SK-N-SH (cell line): ENCODE data around the gene SFMBT2. TPM values are rescaled to one million over a fixed set of nuclear protein-coding genes. Genes with fewer than 3 reads are reported as not detected.

Experiments
- CTCF ChIA-PET: fragments of 300-600, 350-600 bp; formaldehyde crosslinking; extraction: SDS; loops from one replicate; lab custom pipeline; 2021; lab: Yijun Ruan, JAX
- POLR2A ChIA-PET: fragments of 350-600 bp; sonication (Branson Sonifier 250); formaldehyde crosslinking; extraction: SDS; loops from one replicate; lab custom pipeline; 2020; ENCODE audit warnings: antibody characterized with exemption, inconsistent platforms; lab: Yijun Ruan, JAX
- DNase-seq: peaks from one replicate; pipeline ENCODE4 v3.0.0; 2012
- H2AFZ ChIP-seq: fragments of 200-600 bp; sonication (generic); 2 replicates; pipeline ENCODE4 v1.8.1; 2016; ENCODE audit warnings: antibody characterized with exemption, mild to moderate bottlenecking, low read depth
- H3F3A ChIP-seq: fragments of 200-600 bp; sonication (generic); replicated peaks from 2 replicates; pipeline ENCODE3; 2016; ENCODE audit warnings: antibody characterized with exemption, mild to moderate bottlenecking; ENCODE audit not compliant: insufficient read depth
- H3K27ac ChIP-seq, 2 experiments: fragments of 200-500 bp in 1 of 2; fragments of 200-600 bp in 1 of 2; sonication (Bioruptor generic) in 1 of 2; sonication (generic), shearing (Covaris generic) in 1 of 2; 2 replicates each; pipeline versions ENCODE4 v1.5.1 to v1.6.1; 2014 to 2016; ENCODE audit warnings: low read depth in 2 of 2, inconsistent platforms in 1 of 2, low read length in 1 of 2, mild to moderate bottlenecking in 1 of 2, mixed read lengths in 1 of 2
- H3K27me3 ChIP-seq: fragments of 200-600 bp; sonication (generic), shearing (Covaris generic); 2 replicates; pipeline ENCODE4 v1.6.1; 2016; ENCODE audit warnings: mixed run types; ENCODE audit not compliant: insufficient read depth
- H3K36me3 ChIP-seq, 2 experiments: fragments of 200-500 bp in 1 of 2; fragments of 200-600 bp in 1 of 2; sonication (Bioruptor generic) in 1 of 2; sonication (generic) in 1 of 2; replicated peaks in 1 of 2; 2 replicates each; pipeline versions ENCODE3 to v1.5.1; 2014 to 2016; ENCODE audit warnings: low read length in 1 of 2, mild to moderate bottlenecking in 1 of 2; ENCODE audit not compliant: insufficient read depth in 2 of 2, control insufficient read depth in 1 of 2
- H3K4me1 ChIP-seq, 2 experiments: fragments of 200-500 bp in 1 of 2; fragments of 200-600 bp in 1 of 2; sonication (Bioruptor generic) in 1 of 2; sonication (generic), shearing (Covaris generic) in 1 of 2; 2 replicates each; pipeline versions ENCODE4 v1.5.1 to v1.6.1; 2014 to 2016; ENCODE audit warnings: low read depth in 1 of 2, low read length in 1 of 2, mixed run types in 1 of 2; ENCODE audit not compliant: insufficient read depth in 2 of 2, control insufficient read depth in 1 of 2
- H3K4me2 ChIP-seq: fragments of 200-600 bp; sonication (generic), shearing (Covaris generic); 2 replicates; pipeline ENCODE4 v1.6.1; 2017; ENCODE audit warnings: mixed run types
- H3K4me3 ChIP-seq, 2 experiments: fragments of 200-500 bp in 1 of 2; fragments of 200-600 bp in 1 of 2; sonication (Bioruptor generic) in 1 of 2; sonication (generic), shearing (Covaris generic) in 1 of 2; 2 replicates each; pipeline versions ENCODE4 v1.5.1 to v1.8.1; 2014 to 2016; ENCODE audit warnings: low read depth in 2 of 2, inconsistent platforms in 1 of 2, low read length in 1 of 2, mild to moderate bottlenecking in 1 of 2, mixed read lengths in 1 of 2, moderate library complexity in 1 of 2
- H3K79me2 ChIP-seq: fragments of 200-600 bp; sonication (generic); 2 replicates; pipeline ENCODE4 v1.8.1; 2017; ENCODE audit warnings: mild to moderate bottlenecking; ENCODE audit not compliant: insufficient read depth
- H3K9ac ChIP-seq: fragments of 200-600 bp; sonication (generic); 2 replicates; pipeline ENCODE4 v1.6.1; 2017; ENCODE audit warnings: mixed run types
- H3K9me2 ChIP-seq: fragments of 200-600 bp; sonication (generic); 2 replicates; pipeline ENCODE4 v1.6.1; 2017; ENCODE audit warnings: mixed run types
- H3K9me3 ChIP-seq: fragments of 200-600 bp; sonication (generic); 2 replicates; pipeline ENCODE4 v1.6.1; 2017; ENCODE audit warnings: mixed run types, mild to moderate bottlenecking, moderate library complexity
- H4K20me1 ChIP-seq: fragments of 200-600 bp; sonication (generic); 2 replicates; pipeline ENCODE4 v1.6.1; 2017; ENCODE audit warnings: mild to moderate bottlenecking, mixed run types; ENCODE audit not compliant: insufficient read depth
- EP300 ChIP-seq, 2 experiments: IDR thresholded peaks; 2 replicates each; pipeline versions ENCODE4 v1.4.0 to v1.6.1; 2012; ENCODE audit warnings: borderline replicate concordance in 1 of 2, low read depth in 1 of 2, low read length in 1 of 2
- EZH2phosphoT487 ChIP-seq: fragments of 200-600 bp; sonication (generic); IDR thresholded peaks from 2 replicates; pipeline ENCODE4 v1.6.1; 2017; ENCODE audit warnings: low read depth, mixed run types, mild to moderate bottlenecking, antibody characterized with exemption, moderate library complexity, borderline replicate concordance
- GABPA ChIP-seq: IDR thresholded peaks from 2 replicates; pipeline ENCODE4 v1.4.0; 2012; ENCODE audit warnings: low read depth, mild to moderate bottlenecking
- JUND ChIP-seq: IDR thresholded peaks from 2 replicates; pipeline ENCODE4 v1.4.0; 2012
- MXI1 ChIP-seq: IDR thresholded peaks from 2 replicates; pipeline ENCODE4 v1.6.1; 2012; ENCODE audit warnings: mild to moderate bottlenecking, low read depth, low read length, improper control_type of control experiment
- NRF1 ChIP-seq: IDR thresholded peaks from 2 replicates; pipeline ENCODE4 v1.6.1; 2012; ENCODE audit warnings: low read depth, mild to moderate bottlenecking, low read length
- RCOR1 ChIP-seq: fragments of 150-350 bp; IDR thresholded peaks from 2 replicates; pipeline ENCODE4 v1.6.1; 2017; ENCODE audit warnings: antibody characterized with exemption, low read length
- WGBS: methylation state at CpG from one replicate; pipeline ENCODE4 v1.1.6; 2017; ENCODE audit warnings: low lambda C conversion rate; 5-methylcytosine and 5-hydroxymethylcytosine counted together
- polyA plus RNA-seq, 3 experiments: library from polyadenylated mRNA; depleted of rRNA; stranded (reverse); fragments of >200 nt; gene quantifications; 2 replicates each; pipeline ENCODE4 v1.2.3, GENCODE V29; 2012
- TF ChIP-seq, protein P1 (sequence below): fragments of 200-600 bp; sonication (generic); IDR thresholded peaks from 2 replicates; pipeline ENCODE4 v1.6.1; 2017; ENCODE audit warnings: antibody characterized with exemption, mild to moderate bottlenecking, moderate library complexity
- TF ChIP-seq, protein P2 (sequence below): fragments of 150-350 bp; IDR thresholded peaks from 2 replicates; pipeline ENCODE4 v1.6.1; 2016; ENCODE audit warnings: mild to moderate bottlenecking, low read depth, low read length
- TF ChIP-seq, protein P3 (sequence below): IDR thresholded peaks from 2 replicates; pipeline ENCODE4 v1.4.0; 2012; ENCODE audit warnings: low read depth, borderline replicate concordance
- TF ChIP-seq, protein P4 (sequence below): IDR thresholded peaks from 2 replicates; pipeline ENCODE4 v1.4.0; 2012; ENCODE audit warnings: low read depth, borderline replicate concordance
- TF ChIP-seq, protein P5 (sequence below): IDR thresholded peaks from 2 replicates; pipeline ENCODE4; 2012

The SFMBT2 gene
- polyA plus RNA-seq, 1 of the 3 experiments (the other 2 are of a cell fraction), result 0.20 TPM

DNA sequence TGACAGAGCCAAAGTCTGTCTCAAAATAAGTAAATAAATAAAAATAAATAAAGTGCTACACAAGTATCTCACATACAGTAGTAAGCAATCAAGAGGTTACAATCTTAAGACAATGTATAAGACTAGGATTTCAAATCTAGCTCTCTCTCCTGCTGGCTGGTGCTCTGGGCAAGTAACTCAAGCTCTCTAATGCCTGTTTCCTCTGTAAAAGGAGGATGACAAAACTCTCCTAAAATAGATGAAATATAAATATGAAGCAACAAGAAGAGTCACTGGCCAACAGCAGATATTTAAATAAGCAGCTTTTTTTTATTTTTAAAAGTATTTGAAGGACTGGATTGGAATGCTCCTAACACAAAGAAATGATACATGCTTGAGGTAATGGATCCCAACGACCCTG lies 7.2 kb downstream of the SFMBT2 start:
- Histone ChIP-seq H4K20me1 (no peaks in the 10 kb centered on the region), H3K9me2 (no peaks in the 10 kb centered on the region), H3K4me1 (peaks cover 0 to 23% of the 10 kb centered on the region in 2 experiments; a peak in 1 of 4 replicates), H3K27me3 (peaks cover 8% of the 10 kb centered on the region; the same call in 1 of the 2 replicates), H2AFZ (no peak overlapping the region), H3K9ac (no peak overlapping the region), H3K4me2 (no peak overlapping the region), H3K9me3 (no peaks in the 10 kb centered on the region), H3K36me3 (no peaks in the 10 kb centered on the region), H3K27ac (no peak overlapping the region), H3K4me3 (no peak overlapping the region), H3F3A (no peaks in the 10 kb centered on the region), H3K79me2 (no peaks in the 10 kb centered on the region)
- WGBS, result 4% methylated on average over 1 of the region's 1 CpG
- DNase-seq, result no peak
- POLR2A ChIA-PET, result no interaction called here
- TF ChIP-seq GABPA, result no peak
- TF ChIP-seq, protein P1, sequence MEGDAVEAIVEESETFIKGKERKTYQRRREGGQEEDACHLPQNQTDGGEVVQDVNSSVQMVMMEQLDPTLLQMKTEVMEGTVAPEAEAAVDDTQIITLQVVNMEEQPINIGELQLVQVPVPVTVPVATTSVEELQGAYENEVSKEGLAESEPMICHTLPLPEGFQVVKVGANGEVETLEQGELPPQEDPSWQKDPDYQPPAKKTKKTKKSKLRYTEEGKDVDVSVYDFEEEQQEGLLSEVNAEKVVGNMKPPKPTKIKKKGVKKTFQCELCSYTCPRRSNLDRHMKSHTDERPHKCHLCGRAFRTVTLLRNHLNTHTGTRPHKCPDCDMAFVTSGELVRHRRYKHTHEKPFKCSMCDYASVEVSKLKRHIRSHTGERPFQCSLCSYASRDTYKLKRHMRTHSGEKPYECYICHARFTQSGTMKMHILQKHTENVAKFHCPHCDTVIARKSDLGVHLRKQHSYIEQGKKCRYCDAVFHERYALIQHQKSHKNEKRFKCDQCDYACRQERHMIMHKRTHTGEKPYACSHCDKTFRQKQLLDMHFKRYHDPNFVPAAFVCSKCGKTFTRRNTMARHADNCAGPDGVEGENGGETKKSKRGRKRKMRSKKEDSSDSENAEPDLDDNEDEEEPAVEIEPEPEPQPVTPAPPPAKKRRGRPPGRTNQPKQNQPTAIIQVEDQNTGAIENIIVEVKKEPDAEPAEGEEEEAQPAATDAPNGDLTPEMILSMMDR, result no peak
- TF ChIP-seq, protein P2, sequence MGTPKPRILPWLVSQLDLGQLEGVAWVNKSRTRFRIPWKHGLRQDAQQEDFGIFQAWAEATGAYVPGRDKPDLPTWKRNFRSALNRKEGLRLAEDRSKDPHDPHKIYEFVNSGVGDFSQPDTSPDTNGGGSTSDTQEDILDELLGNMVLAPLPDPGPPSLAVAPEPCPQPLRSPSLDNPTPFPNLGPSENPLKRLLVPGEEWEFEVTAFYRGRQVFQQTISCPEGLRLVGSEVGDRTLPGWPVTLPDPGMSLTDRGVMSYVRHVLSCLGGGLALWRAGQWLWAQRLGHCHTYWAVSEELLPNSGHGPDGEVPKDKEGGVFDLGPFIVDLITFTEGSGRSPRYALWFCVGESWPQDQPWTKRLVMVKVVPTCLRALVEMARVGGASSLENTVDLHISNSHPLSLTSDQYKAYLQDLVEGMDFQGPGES, result no peak
- TF ChIP-seq EZH2phosphoT487, result no peak
- TF ChIP-seq, protein P3, sequence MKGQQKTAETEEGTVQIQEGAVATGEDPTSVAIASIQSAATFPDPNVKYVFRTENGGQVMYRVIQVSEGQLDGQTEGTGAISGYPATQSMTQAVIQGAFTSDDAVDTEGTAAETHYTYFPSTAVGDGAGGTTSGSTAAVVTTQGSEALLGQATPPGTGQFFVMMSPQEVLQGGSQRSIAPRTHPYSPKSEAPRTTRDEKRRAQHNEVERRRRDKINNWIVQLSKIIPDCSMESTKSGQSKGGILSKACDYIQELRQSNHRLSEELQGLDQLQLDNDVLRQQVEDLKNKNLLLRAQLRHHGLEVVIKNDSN, result no peak
- TF ChIP-seq, protein P4, sequence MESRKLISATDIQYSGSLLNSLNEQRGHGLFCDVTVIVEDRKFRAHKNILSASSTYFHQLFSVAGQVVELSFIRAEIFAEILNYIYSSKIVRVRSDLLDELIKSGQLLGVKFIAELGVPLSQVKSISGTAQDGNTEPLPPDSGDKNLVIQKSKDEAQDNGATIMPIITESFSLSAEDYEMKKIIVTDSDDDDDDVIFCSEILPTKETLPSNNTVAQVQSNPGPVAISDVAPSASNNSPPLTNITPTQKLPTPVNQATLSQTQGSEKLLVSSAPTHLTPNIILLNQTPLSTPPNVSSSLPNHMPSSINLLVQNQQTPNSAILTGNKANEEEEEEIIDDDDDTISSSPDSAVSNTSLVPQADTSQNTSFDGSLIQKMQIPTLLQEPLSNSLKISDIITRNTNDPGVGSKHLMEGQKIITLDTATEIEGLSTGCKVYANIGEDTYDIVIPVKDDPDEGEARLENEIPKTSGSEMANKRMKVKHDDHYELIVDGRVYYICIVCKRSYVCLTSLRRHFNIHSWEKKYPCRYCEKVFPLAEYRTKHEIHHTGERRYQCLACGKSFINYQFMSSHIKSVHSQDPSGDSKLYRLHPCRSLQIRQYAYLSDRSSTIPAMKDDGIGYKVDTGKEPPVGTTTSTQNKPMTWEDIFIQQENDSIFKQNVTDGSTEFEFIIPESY, result no peak
- TF ChIP-seq JUND, result no peak
- TF ChIP-seq MXI1, result no peak
- TF ChIP-seq, protein P5, sequence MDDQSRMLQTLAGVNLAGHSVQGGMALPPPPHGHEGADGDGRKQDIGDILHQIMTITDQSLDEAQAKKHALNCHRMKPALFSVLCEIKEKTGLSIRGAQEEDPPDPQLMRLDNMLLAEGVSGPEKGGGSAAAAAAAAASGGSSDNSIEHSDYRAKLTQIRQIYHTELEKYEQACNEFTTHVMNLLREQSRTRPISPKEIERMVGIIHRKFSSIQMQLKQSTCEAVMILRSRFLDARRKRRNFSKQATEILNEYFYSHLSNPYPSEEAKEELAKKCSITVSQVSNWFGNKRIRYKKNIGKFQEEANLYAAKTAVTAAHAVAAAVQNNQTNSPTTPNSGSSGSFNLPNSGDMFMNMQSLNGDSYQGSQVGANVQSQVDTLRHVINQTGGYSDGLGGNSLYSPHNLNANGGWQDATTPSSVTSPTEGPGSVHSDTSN, result no peak
- TF ChIP-seq NRF1, result no peak
- no peak for TF ChIP-seq RCOR1
- no peak for TF ChIP-seq EP300 (IDR thresholded peaks at IDR 0.05; ENCODE audit: borderline replicate concordance in 1 of 2, low read depth in 1 of 2, low read length in 1 of 2)
- CTCF ChIA-PET, result interaction anchor here (1.3 to 1.4 kb wide), 2 partner anchors 282 to 617 kb away, joined by 3 to 5 read pairs; no protein-coding TSS in a partner anchor
